Activated T-cell treated with anti-CD3 and anti-CD28 coated beads, Interleukin-2, amount 50 U/mL, for 4 hours (primary cell): Measurements from ENCODE around the gene MAN2A2. TPM values are rescaled to one million over a fixed set of nuclear protein-coding genes. Genes with fewer than 3 reads are reported as not detected.
"Not testable (repeated sequence)": the region's sequence is repeated elsewhere in the genome, so short reads cannot be mapped to it uniquely, and the experiment has no call there.

Source experiments
- ATAC-seq, 2 donors: fragments of 200-7000 bp; cut with Tn5 transposase; one replicate each; pipeline ENCODE4 v1.10.0; 2021
- DNase-seq: peaks from one replicate; pipeline ENCODE4 v3.0.0-alpha.2; 2020
- H3K27me3 Mint-ChIP-seq: one replicate; pipeline ENCODE4 v1.8.0; 2021; ENCODE audit warnings: low read depth, mixed read lengths
- H3K36me3 Mint-ChIP-seq: one replicate; pipeline ENCODE4 v1.8.0; 2022; ENCODE audit warnings: mixed read lengths; ENCODE audit not compliant: insufficient read depth
- H3K4me1 Mint-ChIP-seq: one replicate; pipeline ENCODE4 v1.8.0; 2021; ENCODE audit warnings: low read depth, mixed read lengths
- H3K4me3 Mint-ChIP-seq: one replicate; pipeline ENCODE4 v1.8.0; 2021; ENCODE audit warnings: mild to moderate bottlenecking, moderate library complexity, mixed read lengths
- H3K9me3 Mint-ChIP-seq: one replicate; pipeline ENCODE4 v1.8.0; 2021; ENCODE audit warnings: mixed read lengths
- total RNA-seq, 3 donors: library from RNA; stranded (reverse); gene quantifications; one replicate each; pipeline ENCODE4 v1.2.1, GENCODE V29; 2021

MAN2A2 gene
- total RNA-seq, 3 donors from 2014 or later: 93.2 to 124 (median 122) TPM

- Mint-ChIP-seq H3K27me3 (no peaks in the 10 kb centered on the region), H3K36me3 (no peaks in the 10 kb centered on the region), H3K9me3 (no peaks in the 10 kb centered on the region), H3K4me1 (peaks cover 41% of the 10 kb centered on the region), H3K4me3 (no peak overlapping the region)
- no peak for ATAC-seq
- DNase-seq: no peak
These were observed 36.3 kb upstream of the MAN2A2 start for GRCh38 chr15:90866800-90867199.

- Mint-ChIP-seq H3K36me3 (no peaks in the 10 kb centered on the region), H3K27me3 (no peaks in the 10 kb centered on the region), H3K4me1 (peaks cover 51% of the 10 kb centered on the region), H3K4me3 (peak within 1 kb of the TSS; percentile 57), H3K9me3 (no peaks in the 10 kb centered on the region)
- no peak for ATAC-seq
- DNase-seq: no peak
These were observed 34.8 kb upstream of the MAN2A2 start, which contains the start of gene FURIN for GRCh38 chr15:90868261-90868689. TSS of gene FURIN (plus strand) at chr15:90868588. CDS start at chr15:90875741, 7,153 bp downstream.

- ATAC-seq (no peak), DNase-seq (no peak)
- no peaks in the 10 kb centered on the region for H3K36me3 Mint-ChIP-seq
- H3K4me1 Mint-ChIP-seq: peaks cover 52% of the 10 kb centered on the region
- H3K4me3 Mint-ChIP-seq: peak overlapping the region; percentile 57
- no peaks in the 10 kb centered on the region for H3K9me3 Mint-ChIP-seq
- H3K27me3 Mint-ChIP-seq: no peaks in the 10 kb centered on the region
These were observed 34.0 kb upstream of the MAN2A2 start for GRCh38 chr15:90869140-90869541.

- Mint-ChIP-seq H3K36me3 (no peaks in the 10 kb centered on the region), H3K4me1 (peaks cover 55% of the 10 kb centered on the region), H3K27me3 (no peaks in the 10 kb centered on the region), H3K9me3 (no peaks in the 10 kb centered on the region), H3K4me3 (peak overlapping the region; percentile 89)
- peak; percentile 44 for DNase-seq
- ATAC-seq: peak; percentile 17 to 24
These were observed 33.3 kb upstream of the MAN2A2 start for GRCh38 chr15:90869601-90870353.

GRCh38 chr15:90870354-90871138 lies 32.6 kb upstream of the MAN2A2 start:
- no peaks in the 10 kb centered on the region for H3K27me3 Mint-ChIP-seq
- H3K4me1 Mint-ChIP-seq: peaks cover 57% of the 10 kb centered on the region
- H3K4me3 Mint-ChIP-seq: peak overlapping the region; percentile 89
- ATAC-seq (no peak), DNase-seq (no peak)
- no peaks in the 10 kb centered on the region for H3K36me3 Mint-ChIP-seq
- no peaks in the 10 kb centered on the region for H3K9me3 Mint-ChIP-seq

- Mint-ChIP-seq H3K4me1 (peaks cover 55% of the 10 kb centered on the region), H3K9me3 (no peaks in the 10 kb centered on the region), H3K36me3 (peaks cover under 1% of the 10 kb centered on the region), H3K27me3 (no peaks in the 10 kb centered on the region), H3K4me3 (peak overlapping the region; percentile 89)
- no peak for DNase-seq
- peak; percentile 12 to 16 for ATAC-seq
These were observed 31.9 kb upstream of the MAN2A2 start for GRCh38 chr15:90871139-90871715.

- no peaks in the 10 kb centered on the region for H3K9me3 Mint-ChIP-seq
- DNase-seq: no peak
- peak; percentile 15 to 16 for ATAC-seq
- H3K27me3 Mint-ChIP-seq: no peaks in the 10 kb centered on the region
- peaks cover 56% of the 10 kb centered on the region for H3K4me1 Mint-ChIP-seq
- peaks cover 8% of the 10 kb centered on the region for H3K36me3 Mint-ChIP-seq
- H3K4me3 Mint-ChIP-seq: peak overlapping the region; percentile 91
These were observed 31.2 kb upstream of the MAN2A2 start for GRCh38 chr15:90871716-90872485.

GRCh38 chr15:90872486-90873184 lies 30.5 kb upstream of the MAN2A2 start:
- ATAC-seq (peak; percentile 72 to 73), DNase-seq (peak; percentile 52)
- Mint-ChIP-seq H3K4me3 (peak overlapping the region; percentile 91), H3K36me3 (peaks cover 13% of the 10 kb centered on the region), H3K9me3 (no peaks in the 10 kb centered on the region), H3K4me1 (peaks cover 56% of the 10 kb centered on the region), H3K27me3 (no peaks in the 10 kb centered on the region)

- no peaks in the 10 kb centered on the region for H3K9me3 Mint-ChIP-seq
These were observed 29.6 kb upstream of the MAN2A2 start for GRCh38 chr15:90873488-90873997.

GRCh38 chr15:90873998-90874605 lies 29.0 kb upstream of the MAN2A2 start:
- no peaks in the 10 kb centered on the region for H3K9me3 Mint-ChIP-seq
- H3K4me1 Mint-ChIP-seq: peaks cover 43% of the 10 kb centered on the region
- H3K27me3 Mint-ChIP-seq: no peaks in the 10 kb centered on the region
- DNase-seq: no peak
- peaks cover 25% of the 10 kb centered on the region for H3K36me3 Mint-ChIP-seq
- ATAC-seq: no peak
- peak overlapping the region; percentile 91 for H3K4me3 Mint-ChIP-seq

More at GRCh38 chr15:90873488-90873997, 29.6 kb upstream of the MAN2A2 start:
- DNase-seq: no peak
- no peaks in the 10 kb centered on the region for H3K27me3 Mint-ChIP-seq
- H3K4me1 Mint-ChIP-seq: peaks cover 48% of the 10 kb centered on the region
- no peak for ATAC-seq
- peaks cover 21% of the 10 kb centered on the region for H3K36me3 Mint-ChIP-seq
- H3K4me3 Mint-ChIP-seq: peak overlapping the region; percentile 91

- Mint-ChIP-seq H3K4me3 (peak overlapping the region; percentile 48), H3K36me3 (peaks cover 33% of the 10 kb centered on the region), H3K4me1 (peaks cover 34% of the 10 kb centered on the region)
- not testable (repeated sequence) for H3K9me3 Mint-ChIP-seq, DNase-seq, ATAC-seq, H3K27me3 Mint-ChIP-seq
These were observed 28.1 kb upstream of the MAN2A2 start for GRCh38 chr15:90874986-90875385.

- H3K9me3 Mint-ChIP-seq: no peaks in the 10 kb centered on the region
- ATAC-seq (no peak), DNase-seq (no peak)
- H3K4me3 Mint-ChIP-seq: no peak overlapping the region
- H3K4me1 Mint-ChIP-seq: peaks cover 28% of the 10 kb centered on the region
- H3K27me3 Mint-ChIP-seq: no peaks in the 10 kb centered on the region
- peaks cover 33% of the 10 kb centered on the region for H3K36me3 Mint-ChIP-seq
These were observed 27.5 kb upstream of the MAN2A2 start for GRCh38 chr15:90875549-90875981.

- ATAC-seq (no peak), DNase-seq (no peak)
- peaks cover 33% of the 10 kb centered on the region for H3K36me3 Mint-ChIP-seq
- H3K27me3 Mint-ChIP-seq: no peaks in the 10 kb centered on the region
- H3K4me1 Mint-ChIP-seq: peaks cover 25% of the 10 kb centered on the region
- no peaks in the 10 kb centered on the region for H3K9me3 Mint-ChIP-seq
- H3K4me3 Mint-ChIP-seq: no peak overlapping the region
These were observed 27.1 kb upstream of the MAN2A2 start for GRCh38 chr15:90876046-90876445.
